HG03442 (cell line): Measurements from ENCODE around the gene SHC2.
"Not testable (repeated sequence)": the region's sequence is repeated elsewhere in the genome, so short reads cannot be mapped to it uniquely, and the experiment has no call there.

Experiments used
- ATAC-seq: cut with Tn5 transposase; IDR thresholded peaks from one replicate; pipeline ENCODE4 v1.9.1; 2021; ENCODE audit warnings: mild to moderate bottlenecking, moderate library complexity; ENCODE audit not compliant: unreplicated experiment

Gene SHC2

GRCh38 chr19:407511-408440 is 53.1 kb downstream of the SHC2 start:
- ATAC-seq, result no peak

- no peak for ATAC-seq
Observed at GRCh38 chr19:406971-407510, 53.8 kb downstream of the SHC2 start.

- ATAC-seq, result no peak
Observed at GRCh38 chr19:406135-406781, 54.6 kb downstream of the SHC2 start.

DNA sequence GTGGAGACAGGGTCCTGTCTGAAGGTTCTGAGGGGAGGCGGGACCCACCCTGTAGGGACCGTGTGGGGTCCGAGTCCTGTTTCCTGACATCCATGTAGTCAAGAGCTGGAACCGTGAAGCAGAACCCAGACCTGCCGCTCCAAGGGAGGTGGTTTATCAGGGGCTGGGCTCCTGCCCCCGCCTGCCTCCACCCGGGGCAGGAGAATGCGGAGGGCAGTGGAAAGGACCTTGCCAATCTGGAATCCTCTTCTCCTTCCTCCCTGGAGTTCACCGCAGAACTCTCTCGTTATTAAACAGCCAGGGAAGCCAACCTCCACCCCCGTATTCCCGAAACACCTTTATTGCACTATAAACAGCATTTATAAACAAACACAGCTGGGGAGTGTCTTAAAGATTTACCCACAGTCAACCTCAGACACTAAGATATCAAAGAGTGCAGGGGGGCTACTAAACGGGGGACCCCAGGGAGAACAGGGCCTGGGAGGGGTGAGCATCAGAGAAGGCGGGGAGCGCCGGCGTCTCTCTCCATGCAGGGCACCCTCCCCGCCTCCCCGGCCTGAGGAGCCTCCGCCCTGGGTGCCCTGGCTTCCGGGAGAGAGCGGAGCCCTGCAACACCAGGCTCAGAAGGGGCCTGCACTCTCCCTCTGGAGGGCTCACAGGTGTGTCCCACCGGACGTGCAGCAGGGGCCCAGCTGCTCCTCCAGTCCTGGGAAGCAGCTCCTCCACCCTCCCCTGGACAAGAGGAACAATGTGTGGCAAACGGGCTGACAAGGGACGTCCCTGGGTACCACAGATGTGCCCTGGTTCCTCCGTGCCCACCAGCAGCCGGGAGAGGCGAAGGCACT is 55.5 kb downstream of the SHC2 start:
- no peak for ATAC-seq

- ATAC-seq, result no peak
Observed at GRCh38 chr19:403221-404027, 57.4 kb downstream of the SHC2 start.

- ATAC-seq, result no peak
Observed at GRCh38 chr19:402786-403185, 58.0 kb downstream of the SHC2 start.

DNA sequence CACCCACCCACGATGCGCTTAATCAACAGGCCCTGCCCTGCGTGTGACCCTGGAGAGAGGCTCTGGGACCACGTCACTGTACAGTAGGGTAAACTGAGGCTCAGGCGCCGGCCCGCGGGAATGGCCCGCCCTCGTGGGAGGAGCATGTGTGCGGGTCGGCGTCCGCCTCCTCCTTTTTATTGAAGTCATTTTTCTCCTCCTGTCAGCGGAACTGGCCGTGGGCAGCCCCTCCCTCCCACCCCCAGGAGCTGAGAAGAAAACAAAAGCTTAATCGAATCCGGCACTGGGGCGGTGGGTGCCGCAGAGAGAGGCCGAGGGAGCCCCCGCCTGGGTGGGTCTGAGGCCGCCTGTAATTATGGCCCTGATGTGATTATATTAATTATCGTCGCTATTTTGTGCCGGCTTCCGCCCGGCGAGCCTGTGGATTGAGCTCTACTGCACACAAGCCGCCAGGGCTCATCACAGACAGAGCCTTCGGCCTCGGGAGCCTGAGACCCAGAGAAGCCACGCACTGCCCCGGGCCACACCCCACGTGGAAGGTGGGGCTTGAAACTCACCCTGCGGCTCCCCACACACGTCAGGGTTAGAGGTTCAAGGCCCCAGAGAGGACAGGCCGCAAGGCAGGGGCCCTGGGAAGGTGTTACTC is 58.8 kb downstream of the SHC2 start:
- ATAC-seq, result no peak

DNA sequence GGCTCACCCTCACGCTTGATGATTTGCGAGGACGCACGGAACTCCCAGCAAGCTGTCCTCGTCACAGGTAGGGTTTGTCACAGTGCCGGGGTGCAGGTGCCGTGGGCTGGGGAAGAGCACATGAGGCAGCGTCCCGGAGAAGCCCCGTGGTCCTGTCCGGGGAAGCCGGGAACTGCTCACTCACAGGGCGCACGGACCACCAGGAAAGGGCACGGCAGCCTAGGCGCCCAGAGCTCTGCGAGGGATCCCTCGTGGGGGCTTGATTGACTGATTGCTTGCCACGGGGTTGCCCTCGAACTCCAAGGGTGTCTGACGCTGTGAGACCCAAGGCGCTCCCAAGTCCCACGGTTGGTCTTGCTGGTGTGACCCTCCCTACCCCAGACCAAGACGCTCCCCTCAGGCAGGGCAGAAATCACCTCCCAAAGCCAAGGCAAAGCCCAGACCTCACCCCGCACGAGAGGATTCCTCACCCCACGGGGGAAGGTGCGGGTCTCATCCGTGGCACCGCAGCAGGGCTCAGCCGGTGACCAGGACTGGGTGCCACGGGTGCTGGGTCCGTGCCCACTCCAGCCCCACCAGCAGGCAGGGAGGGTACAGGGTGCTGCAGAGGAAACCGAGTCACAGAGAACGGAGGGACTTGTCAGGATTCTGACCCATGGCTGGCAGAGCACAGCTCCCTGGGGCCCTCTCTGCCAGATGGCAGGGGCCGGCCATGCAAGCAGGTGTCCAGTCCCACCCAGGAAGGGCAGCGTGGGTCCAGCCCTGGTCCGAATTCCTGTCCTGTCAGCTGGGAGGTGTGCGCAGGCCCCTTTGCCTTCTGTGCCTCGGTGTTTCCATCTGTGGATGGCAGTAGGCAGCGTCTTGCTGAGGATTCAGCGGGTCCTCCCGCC is 59.6 kb downstream of the SHC2 start:
- no peak for ATAC-seq

GRCh38 chr19:399370-399769 is 61.5 kb downstream of the SHC2 start:
- no peak for ATAC-seq

DNA sequence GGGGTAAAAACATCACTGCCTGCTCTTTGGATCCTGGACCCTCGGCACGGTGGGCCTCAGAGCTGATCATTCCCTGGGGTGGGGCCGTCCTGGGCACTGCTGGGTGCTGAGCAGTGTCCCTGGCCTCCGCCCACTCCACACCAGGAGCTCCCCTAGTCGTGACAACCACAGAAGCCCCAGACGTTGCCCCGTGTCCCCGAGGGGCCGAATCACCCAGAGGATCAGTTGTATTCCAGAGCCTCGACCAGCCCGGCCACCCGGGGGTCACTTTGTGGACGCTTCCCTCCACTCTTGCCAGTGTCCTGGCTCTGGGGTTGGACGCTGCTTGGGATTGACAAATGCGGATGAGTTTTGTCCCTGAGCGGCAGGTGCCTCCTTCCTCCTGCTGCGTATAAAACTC is 62.1 kb downstream of the SHC2 start:
- ATAC-seq, result no peak

GRCh38 chr19:397941-398706 is 62.7 kb downstream of the SHC2 start:
- no peak for ATAC-seq

DNA sequence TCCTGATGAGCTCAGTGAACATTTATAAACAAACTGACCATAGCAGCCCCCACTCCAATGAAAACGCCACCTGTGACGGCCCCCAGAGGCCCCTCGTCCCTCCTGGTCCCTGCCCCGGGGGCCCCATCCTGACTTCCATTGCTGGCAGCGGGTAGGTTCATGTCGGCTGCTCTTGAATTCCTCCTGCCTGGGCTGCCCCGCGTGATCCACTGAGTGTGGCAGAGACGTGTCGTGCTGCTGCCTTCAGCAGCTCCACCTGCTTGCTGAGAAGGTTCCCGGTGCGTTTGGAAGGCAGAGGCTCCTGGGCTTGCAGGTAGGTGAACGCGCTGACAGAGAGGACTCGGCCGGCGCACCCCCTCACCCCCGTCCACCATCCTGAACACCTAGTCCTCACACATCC is 63.5 kb downstream of the SHC2 start:
- no peak for ATAC-seq

GRCh38 chr19:395467-395866 is 65.4 kb downstream of the SHC2 start:
- no peak for ATAC-seq

DNA sequence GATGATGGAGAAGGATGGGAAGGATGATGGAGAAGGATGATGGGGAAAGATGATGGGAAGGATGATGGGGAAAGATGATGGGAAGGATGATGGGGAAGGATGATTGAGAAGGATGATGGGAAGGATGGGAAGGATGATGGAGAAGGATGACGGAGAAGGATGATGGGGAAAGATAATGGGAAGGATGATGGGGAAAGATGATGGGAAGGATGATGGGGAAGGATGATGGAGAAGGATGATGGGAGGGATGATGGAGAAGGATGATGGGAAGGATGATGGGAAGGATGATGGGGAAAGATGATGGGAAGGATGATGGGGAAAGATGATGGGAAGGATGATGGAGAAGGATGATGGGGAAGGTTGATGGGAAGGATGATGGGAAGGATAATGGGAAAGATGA is 66.0 kb downstream of the SHC2 start:
- ATAC-seq, result not testable (repeated sequence)

DNA sequence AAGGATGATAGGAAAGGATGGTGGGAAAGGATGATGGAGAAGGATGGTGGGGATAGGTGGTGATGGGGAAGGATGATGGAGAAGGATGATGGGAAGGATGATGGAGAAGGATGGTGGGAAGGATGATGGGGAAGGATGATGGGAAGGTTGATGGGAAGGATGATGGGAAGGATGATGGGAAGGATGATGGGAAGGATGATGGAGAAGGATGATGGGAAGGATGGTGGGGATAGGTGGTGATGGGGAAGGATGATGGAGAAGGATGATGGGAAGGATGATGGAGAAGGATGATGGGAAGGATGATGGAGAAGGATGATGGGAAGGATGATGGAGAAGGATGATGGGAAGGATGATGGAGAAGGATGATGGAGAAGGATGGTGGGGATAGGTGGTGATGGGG is 67.3 kb downstream of the SHC2 start:
- ATAC-seq, result not testable (repeated sequence)

GRCh38 chr19:392375-392970 is 68.4 kb downstream of the SHC2 start:
- no peak for ATAC-seq

GRCh38 chr19:391726-392374 is 69.0 kb downstream of the SHC2 start:
- no peak for ATAC-seq
